ENCODE data around the gene GUCA1A.

GRCh38 chr6:42222448-42222847 lies 49.3 kb downstream of the GUCA1A start:
- TF ChIP-seq CTCF (IDR thresholded peaks at IDR 0.05; ENCODE audit: low read depth, low read length) (no peak), EZH2phosphoT487 (IDR thresholded peaks at IDR 0.05; ENCODE audit: low read depth) (no peak)

All from OCI-LY3 (cell line).